ENCODE data around the gene FUNDC2. TPM values are rescaled to one million over a fixed set of nuclear protein-coding genes. Genes with fewer than 3 reads are reported as not detected.

The FUNDC2 gene
- total RNA-seq, 2 donors from 2014 or later = 43.7 to 51.8 TPM

DNA sequence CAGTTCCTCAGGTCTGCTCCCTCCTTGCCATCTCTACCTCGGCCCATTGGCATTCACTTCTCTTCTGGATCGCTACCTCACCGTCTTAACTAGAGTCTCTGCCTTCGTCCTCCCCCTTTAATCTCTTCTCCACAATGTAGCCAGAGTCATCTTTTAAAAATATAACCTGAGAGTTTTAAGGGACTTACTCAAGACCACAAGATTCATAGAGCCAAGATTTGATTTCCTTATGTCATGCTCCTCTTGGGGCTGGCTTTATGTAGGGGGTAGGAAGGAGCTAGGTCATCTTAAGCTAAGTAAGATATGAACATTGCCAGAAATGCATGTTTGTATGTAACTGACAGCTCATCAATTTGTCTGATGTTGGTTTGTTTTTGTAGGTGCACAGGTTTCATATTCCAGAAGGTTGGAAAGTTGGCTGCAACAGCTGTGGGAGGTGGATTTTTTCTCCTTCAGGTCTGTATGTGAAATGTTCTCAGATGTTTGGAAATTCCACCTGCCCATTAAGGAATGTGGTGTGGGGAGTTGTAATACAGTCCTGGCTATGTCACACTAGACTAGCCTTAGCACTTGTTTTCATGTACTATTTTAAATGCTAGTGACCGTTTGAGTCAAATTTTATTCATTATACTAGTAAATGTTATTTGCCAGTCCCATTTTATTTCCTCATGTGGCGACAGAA lies 19.6 kb downstream of the FUNDC2 start:
- no peaks in the 10 kb centered on the region for H3K9me3 ChIP-seq
- no peak overlapping the region for H3K27ac ChIP-seq
- H3K4me3 ChIP-seq = no peak overlapping the region
- no peak for DNase-seq (ENCODE audit: low spot score)
- TF ChIP-seq, protein P1, sequence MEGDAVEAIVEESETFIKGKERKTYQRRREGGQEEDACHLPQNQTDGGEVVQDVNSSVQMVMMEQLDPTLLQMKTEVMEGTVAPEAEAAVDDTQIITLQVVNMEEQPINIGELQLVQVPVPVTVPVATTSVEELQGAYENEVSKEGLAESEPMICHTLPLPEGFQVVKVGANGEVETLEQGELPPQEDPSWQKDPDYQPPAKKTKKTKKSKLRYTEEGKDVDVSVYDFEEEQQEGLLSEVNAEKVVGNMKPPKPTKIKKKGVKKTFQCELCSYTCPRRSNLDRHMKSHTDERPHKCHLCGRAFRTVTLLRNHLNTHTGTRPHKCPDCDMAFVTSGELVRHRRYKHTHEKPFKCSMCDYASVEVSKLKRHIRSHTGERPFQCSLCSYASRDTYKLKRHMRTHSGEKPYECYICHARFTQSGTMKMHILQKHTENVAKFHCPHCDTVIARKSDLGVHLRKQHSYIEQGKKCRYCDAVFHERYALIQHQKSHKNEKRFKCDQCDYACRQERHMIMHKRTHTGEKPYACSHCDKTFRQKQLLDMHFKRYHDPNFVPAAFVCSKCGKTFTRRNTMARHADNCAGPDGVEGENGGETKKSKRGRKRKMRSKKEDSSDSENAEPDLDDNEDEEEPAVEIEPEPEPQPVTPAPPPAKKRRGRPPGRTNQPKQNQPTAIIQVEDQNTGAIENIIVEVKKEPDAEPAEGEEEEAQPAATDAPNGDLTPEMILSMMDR (IDR thresholded peaks at IDR 0.05) = no peak
- H3K27me3 ChIP-seq (replicated peaks; ENCODE audit: insufficient read depth) = no peaks in the 10 kb centered on the region
- no peak for ATAC-seq (ENCODE audit: insufficient number of reproducible peaks, low FRiP score, low read depth)
- no peaks in the 10 kb centered on the region for H3K4me1 ChIP-seq (ENCODE audit: control insufficient read depth in 1 of 2, low read depth in 2 of 2)
- H3K36me3 ChIP-seq = no peaks in the 10 kb centered on the region

DNA sequence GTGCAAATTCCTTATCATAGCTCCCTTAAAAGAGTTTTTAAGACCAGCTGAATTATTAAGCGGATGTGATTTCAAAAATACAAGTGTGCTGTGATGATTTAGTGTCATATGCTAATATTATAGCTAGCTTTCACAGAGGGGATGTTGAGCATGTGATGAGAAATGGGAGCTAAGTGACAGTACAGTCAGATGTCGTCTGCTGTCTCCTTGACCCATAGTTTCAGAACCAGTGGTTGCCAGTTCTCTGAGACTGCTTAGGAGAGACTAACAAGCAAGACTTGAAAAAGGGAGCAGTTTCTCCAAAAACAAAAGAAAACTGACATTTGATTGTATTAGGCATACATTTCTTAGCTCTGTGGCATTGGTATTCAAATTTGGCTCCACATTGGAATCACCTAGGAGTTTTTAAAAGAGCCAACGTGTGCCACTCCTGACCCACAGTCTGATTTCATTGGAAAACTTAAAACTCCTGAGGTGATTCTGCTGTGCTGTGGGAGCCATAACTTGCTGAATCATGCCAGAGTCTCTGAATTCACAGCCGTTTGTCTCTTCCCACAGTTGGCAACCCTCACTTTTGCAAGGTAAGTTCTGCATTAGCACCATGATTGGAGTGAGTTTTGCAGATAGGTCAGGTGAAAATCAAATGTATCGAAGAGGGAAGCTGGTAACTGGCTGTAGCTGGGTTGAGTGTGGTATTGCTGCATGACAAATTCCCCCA lies 20.3 kb downstream of the FUNDC2 start:
- no peak overlapping the region for H3K27ac ChIP-seq
- no peaks in the 10 kb centered on the region for H3K9me3 ChIP-seq
- H3K27me3 ChIP-seq (replicated peaks; ENCODE audit: insufficient read depth) = no peaks in the 10 kb centered on the region
- DNase-seq (ENCODE audit: low spot score) = no peak
- TF ChIP-seq, protein P1 (IDR thresholded peaks at IDR 0.05) = no peak
- no peak overlapping the region for H3K4me3 ChIP-seq
- no peaks in the 10 kb centered on the region for H3K4me1 ChIP-seq (ENCODE audit: control insufficient read depth in 1 of 2, low read depth in 2 of 2)
- H3K36me3 ChIP-seq = no peaks in the 10 kb centered on the region
- ATAC-seq (ENCODE audit: insufficient number of reproducible peaks, low FRiP score, low read depth) = no peak

DNA sequence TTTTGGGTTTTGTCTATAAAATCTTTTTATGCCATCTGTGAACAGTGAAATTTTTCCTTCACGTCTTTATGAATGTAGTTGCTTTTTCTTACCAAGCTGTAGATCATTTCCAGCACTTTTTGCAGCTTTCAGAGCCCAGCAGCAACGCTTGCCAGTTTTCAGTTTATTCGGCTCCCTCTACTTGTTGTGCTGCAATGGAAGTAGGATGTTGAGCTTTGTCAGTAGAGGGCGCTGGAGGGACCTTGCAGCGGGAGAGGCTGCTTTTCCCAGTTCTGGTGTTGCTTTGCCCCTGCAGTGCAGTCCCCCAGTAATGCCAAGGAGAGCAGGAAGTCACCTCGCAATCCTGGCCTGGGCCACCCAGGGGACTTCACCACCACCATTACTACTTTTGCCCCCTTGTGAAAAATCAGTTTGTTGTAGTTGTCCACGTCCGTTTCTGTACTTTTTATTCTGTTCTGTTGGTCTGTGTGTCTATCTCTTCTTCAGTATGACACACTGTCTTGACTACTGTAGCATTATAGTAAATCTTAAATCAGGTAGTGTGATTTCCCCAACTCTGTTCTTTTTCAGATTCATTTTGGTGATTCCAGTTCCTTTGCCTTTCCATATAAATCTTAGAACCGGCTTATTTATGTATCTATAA lies 22.5 kb downstream of the FUNDC2 start:
- DNase-seq (ENCODE audit: low spot score) (no peak), ATAC-seq (ENCODE audit: insufficient number of reproducible peaks, low FRiP score, low read depth) (no peak)
- TF ChIP-seq, protein P1 (IDR thresholded peaks at IDR 0.05) = peak; percentile 42

DNA sequence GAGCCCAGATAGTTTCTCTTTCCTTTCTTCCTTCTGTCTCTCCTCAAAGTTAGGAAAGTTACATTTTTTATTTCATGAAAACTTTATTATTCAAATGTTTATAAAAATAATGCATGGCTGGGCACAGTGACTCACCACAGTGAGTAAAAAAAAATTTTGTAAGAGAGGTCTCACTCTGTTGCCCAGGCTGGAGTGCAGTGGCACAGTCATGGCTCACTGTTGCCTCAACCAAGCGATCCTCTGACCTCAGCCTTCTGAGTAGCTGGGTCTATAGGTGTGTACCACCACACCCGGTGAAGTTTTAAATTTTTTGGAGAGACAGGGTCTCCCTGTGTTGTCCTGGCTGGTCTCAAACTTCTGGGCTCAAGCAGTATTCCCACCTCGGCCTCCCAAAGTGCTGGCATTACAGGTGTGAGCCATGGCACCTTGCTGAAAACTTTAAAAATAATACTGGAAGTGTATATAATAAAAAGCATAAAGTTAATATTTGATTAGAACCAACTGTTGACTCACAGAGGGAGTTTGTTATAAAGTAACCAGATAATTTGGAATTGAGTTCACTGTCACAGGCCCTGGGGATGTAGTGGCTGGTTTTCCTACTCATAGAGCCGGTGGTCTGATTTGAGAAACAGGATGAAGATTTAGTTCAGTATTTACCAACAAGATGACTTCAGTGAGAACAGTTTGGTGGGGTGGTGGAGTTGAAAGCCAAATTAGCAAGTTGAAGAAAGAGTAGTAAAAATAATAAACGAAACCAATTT lies 26.3 kb downstream of the FUNDC2 start:
- no peaks in the 10 kb centered on the region for H3K9me3 ChIP-seq
- DNase-seq (ENCODE audit: low spot score) (no peak), ATAC-seq (ENCODE audit: insufficient number of reproducible peaks, low FRiP score, low read depth) (no peak)

More for the DNA sequence above, 22.5 kb downstream of the FUNDC2 start:
- H3K4me1 ChIP-seq (ENCODE audit: control insufficient read depth in 1 of 2, low read depth in 2 of 2) = no peaks in the 10 kb centered on the region
- H3K9me3 ChIP-seq = no peaks in the 10 kb centered on the region
- H3K27ac ChIP-seq = no peak overlapping the region
- H3K4me3 ChIP-seq = no peak overlapping the region
- no peaks in the 10 kb centered on the region for H3K27me3 ChIP-seq (replicated peaks; ENCODE audit: insufficient read depth)
- no peaks in the 10 kb centered on the region for H3K36me3 ChIP-seq

More for the DNA sequence above, 26.3 kb downstream of the FUNDC2 start:
- Histone ChIP-seq H3K4me1 (ENCODE audit: control insufficient read depth in 1 of 2, low read depth in 2 of 2) (no peaks in the 10 kb centered on the region), H3K36me3 (no peaks in the 10 kb centered on the region), H3K4me3 (no peak overlapping the region), H3K27ac (no peak overlapping the region), H3K27me3 (replicated peaks; ENCODE audit: insufficient read depth) (no peaks in the 10 kb centered on the region)
- TF ChIP-seq, protein P1 (IDR thresholded peaks at IDR 0.05) = no peak

Data from thoracic aorta (tissue), 2 donors.